MG63 (cell line): ENCODE measurements around the gene VCL. TPM values are rescaled to one million over a fixed set of nuclear protein-coding genes. Genes with fewer than 3 reads are reported as not detected.
"Not testable (repeated sequence)": the region's sequence is repeated elsewhere in the genome, so short reads cannot be mapped to it uniquely, and the experiment has no call there.

ENCODE experiments used
- DNase-seq: peaks from one replicate; pipeline ENCODE4 v3.0.0-alpha.2; 2020
- H3K27me3 ChIP-seq: fragments of 250-450 bp; sonication (Bioruptor Pico); 2 replicates; pipeline ENCODE4 v1.5.1; 2020; ENCODE audit warnings: mild to moderate bottlenecking, moderate library complexity
- H3K36me3 ChIP-seq: fragments of 250-450 bp; sonication (Bioruptor Pico); 2 replicates; pipeline ENCODE4 v1.5.1; 2020; ENCODE audit warnings: mild to moderate bottlenecking, moderate library complexity
- H3K4me3 ChIP-seq: fragments of 250-450 bp; sonication (Bioruptor Pico); 2 replicates; pipeline ENCODE4 v1.5.1; 2020; ENCODE audit warnings: mild to moderate bottlenecking, moderate library complexity
- H3K9me3 ChIP-seq: fragments of 250-450 bp; sonication (Bioruptor Pico); 2 replicates; pipeline ENCODE4 v1.5.1; 2020; ENCODE audit warnings: mild to moderate bottlenecking, moderate library complexity
- total RNA-seq: library from RNA; depleted of rRNA; stranded (reverse); fragments of >200 nt; shearing (Covaris generic); gene quantifications from 2 replicates; pipeline ENCODE4 v1.2.3, GENCODE V29; 2014; ENCODE audit warnings: low replicate concordance

Gene VCL
- total RNA-seq, 1 experiment from 2014 or later = 109 TPM

DNA sequence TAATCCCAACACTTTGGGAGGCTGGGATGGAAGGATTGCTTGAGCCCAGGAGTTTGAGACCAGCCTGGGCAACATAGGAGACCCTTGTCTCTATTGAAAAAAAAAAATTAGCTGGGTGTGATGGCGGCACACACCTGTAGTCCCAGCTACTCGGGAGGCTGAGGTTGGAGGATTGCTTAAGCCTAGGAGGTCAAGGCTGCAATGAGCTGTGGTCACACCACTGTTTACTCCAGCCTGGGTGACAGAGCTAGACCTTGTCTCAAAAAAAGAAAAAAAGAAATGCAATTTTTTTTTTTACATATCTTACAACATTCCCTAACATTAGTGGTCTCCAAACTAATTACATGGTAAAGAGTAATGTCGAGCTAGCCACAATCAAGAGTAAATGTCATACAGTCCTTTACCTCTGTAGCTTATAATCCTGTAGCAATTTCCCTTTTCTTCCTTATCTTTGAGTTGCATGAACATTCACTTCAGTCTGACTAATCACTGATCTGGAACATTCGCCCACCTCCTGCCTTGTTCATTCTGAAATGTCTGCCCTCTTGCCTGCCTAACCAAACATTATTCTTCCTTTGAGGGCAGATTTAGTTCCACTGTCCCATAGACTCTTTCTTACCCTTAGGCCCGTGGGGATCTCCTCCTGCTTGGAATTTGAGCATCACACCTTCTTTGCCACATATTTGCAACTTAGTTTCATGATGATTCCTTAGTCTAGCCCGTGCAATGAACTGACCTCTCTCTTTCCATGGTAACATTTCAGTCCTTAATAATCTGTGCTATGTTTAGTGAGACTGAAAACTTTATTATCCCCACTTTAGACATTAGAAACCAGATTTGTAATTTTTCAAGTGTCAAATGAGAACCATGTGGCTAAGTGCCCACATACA, 4.8 kb upstream of the VCL start:
- Histone ChIP-seq H3K9me3 (no peaks in the 10 kb centered on the region), H3K36me3 (no peaks in the 10 kb centered on the region), H3K4me3 (no peak overlapping the region), H3K27me3 (no peaks in the 10 kb centered on the region)
- DNase-seq = no peak

DNA sequence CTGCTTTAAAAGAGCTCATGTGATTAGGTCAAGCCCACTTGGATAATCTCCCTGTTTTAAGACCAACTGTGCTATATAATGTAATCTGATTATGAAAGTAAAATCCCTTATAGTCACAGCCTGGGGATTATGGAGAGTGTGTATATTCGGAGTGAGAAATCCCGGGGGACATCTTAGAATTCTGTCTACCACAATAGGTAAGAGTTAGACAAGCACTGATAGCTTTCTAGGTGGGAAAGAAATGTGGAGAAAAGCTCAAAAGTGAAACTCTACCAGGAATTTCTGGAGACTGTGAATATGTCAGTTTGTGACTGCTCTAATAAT, 2.9 kb upstream of the VCL start:
- no peaks in the 10 kb centered on the region for H3K27me3 ChIP-seq
- DNase-seq = no peak
- H3K4me3 ChIP-seq = no peak overlapping the region
- peaks cover 12% of the 10 kb centered on the region for H3K36me3 ChIP-seq
- no peaks in the 10 kb centered on the region for H3K9me3 ChIP-seq

DNA sequence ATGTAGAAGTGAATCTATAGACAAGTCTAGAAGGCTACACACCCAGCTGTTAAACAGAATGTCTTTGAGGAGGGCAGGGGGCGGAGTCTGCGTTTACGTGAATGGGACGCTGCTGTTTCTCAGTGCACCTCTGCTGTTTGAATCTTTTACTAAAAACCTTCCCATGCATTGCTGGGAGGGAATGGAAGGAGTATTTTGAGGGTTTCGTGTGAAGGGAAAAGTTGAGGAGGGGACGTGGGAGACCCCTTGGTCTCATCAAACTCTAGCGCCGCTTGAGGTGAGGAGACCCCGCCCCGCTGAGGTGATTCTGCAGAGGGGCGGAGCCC, 492 bp upstream of the VCL start:
- Histone ChIP-seq H3K27me3 (no peaks in the 10 kb centered on the region), H3K9me3 (no peaks in the 10 kb centered on the region), H3K4me3 (peak overlapping the region; percentile 96), H3K36me3 (peaks cover 35% of the 10 kb centered on the region)
- no peak for DNase-seq

DNA sequence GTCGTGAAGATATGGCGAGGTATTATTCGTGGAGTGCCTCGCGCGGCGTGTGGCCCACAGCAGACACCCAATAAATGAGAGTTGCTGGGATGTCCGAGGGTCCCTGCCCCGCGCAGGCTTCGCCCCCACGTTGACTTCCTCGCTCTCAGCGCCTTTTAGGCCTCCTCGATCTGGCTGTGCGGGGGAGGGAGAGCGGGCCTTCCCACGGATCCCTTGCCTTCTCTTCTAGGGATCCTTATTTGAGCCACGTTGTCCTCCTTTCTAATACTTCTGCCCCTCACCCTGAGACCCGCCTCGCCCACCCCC, 660 bp downstream of the VCL start:
- peak; percentile 43 for DNase-seq
- H3K4me3 ChIP-seq = peak overlapping the region; percentile 96
- peaks cover 43% of the 10 kb centered on the region for H3K36me3 ChIP-seq
- H3K27me3 ChIP-seq = no peaks in the 10 kb centered on the region
- H3K9me3 ChIP-seq = no peaks in the 10 kb centered on the region

DNA sequence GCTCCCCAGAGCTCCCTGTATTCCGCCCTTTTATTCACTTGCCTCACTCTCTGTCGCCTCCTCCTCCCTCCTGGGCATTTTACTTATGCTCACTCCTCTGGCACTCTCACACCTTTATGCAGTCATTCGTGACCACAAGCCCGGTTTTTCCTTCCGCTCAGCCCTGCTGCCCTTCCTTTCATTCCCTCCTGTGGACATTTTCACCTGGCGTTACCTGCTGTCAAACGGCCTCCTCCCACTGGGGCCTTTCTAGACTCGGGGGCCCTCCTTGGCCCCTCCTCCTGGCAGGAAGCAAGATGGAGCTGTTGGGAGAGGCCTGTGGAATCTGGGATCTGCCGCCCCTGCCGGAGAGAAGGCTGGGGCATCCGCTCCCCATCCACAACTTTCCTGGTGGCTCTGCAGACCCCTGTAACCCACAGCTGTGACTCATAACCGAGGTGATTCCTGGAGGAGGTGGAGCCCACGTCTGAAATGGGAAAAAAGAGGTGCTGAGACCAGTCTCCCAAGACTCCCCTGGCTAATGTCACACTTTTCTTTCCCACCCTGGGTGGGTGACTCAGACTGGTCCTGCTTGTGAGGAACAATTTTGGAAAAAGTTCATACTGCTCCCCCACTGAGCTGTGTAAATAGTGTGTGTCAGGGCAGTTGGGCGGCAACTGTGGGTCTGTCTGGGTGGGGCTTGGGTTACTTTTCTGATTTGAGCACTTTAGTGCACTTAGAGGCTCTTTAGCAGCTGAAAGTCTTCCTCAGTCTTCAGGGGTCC, 1.2 kb downstream of the VCL start:
- Histone ChIP-seq H3K36me3 (peaks cover 48% of the 10 kb centered on the region), H3K4me3 (peak overlapping the region; percentile 96), H3K27me3 (no peaks in the 10 kb centered on the region), H3K9me3 (no peaks in the 10 kb centered on the region)
- peak; percentile 81 for DNase-seq

DNA sequence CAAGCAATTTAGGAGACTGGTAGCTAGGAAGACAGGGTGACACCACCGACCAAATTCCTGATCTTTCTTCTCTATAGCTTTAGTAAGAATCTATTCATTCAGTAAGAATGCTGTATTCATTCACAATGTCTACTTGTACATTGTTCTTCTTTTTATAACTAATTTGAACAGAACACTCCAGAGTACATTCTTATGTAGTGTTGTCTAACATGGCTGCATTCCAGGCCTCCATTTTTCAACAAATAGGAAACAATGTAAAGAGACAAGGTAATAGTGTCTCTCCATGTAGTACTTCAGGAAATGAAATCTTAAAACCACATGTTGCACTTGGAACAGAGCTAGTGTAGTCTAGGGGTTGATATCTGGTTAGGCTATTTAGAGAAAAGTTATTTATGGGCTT, 1.8 kb downstream of the VCL start:
- Histone ChIP-seq H3K9me3 (no peaks in the 10 kb centered on the region), H3K36me3 (peaks cover 51% of the 10 kb centered on the region), H3K4me3 (peak overlapping the region; percentile 96), H3K27me3 (no peaks in the 10 kb centered on the region)
- no peak for DNase-seq

DNA sequence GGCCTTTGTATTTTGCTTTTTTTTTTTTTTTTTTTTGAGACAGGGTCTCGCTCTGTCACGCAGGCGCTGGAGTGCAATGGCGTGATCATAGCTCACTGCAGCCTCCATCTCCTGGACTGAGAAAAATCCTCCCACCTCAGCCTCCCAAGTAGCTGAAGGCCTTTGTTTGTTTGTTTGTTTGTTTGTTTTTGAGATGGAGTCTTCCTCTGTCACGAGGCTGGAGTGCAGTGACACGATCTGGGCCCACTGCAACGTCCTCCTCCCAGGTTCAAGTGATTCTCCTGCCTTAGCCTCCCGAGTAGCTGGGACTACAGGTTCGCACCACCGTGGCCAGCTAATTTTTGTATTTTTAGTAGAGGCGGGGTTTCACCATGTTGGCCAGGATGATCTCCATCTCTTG, 2.3 kb downstream of the VCL start:
- Histone ChIP-seq H3K4me3 (peak overlapping the region; percentile 96), H3K36me3 (peaks cover 54% of the 10 kb centered on the region)
- DNase-seq, H3K27me3 ChIP-seq, H3K9me3 ChIP-seq: not testable (repeated sequence)

DNA sequence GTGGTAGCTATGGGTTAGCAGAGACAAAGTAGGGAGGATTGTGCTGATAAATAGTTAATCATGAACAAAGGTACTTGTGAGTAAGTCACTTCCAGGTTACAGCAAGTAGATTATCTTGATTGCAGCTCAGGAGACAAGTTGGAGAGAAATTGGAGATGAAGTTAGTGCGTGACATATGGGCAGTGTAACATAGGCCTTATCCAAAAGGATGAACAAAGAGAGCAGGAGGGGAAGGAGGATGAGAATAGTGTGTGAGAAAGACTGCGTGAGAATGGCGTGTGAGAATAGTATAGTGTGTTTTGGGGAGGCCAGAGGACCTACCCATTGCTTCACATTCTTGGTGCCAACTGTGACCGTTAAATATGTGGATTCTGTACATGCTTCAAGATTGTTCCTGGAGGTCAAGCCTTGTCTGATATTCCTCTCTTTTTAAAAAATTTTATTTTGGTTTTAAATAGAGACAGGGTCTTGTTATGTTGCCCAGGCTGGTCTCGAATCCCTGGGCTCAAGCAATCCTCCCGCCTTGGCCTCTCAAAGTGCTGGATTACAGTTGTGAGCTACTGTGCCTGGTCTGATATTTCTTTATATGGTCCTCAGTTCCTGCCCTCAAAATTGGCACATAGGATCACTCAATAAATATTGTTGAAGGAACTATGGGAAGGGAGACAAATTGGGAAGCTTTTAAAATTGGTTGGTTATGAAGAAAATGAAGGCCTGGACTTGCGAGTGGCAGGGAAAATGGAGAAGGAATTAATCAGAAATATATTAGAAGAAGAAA, 3.2 kb downstream of the VCL start:
- H3K9me3 ChIP-seq = no peaks in the 10 kb centered on the region
- H3K36me3 ChIP-seq = peaks cover 63% of the 10 kb centered on the region
- DNase-seq = no peak
- H3K27me3 ChIP-seq = no peaks in the 10 kb centered on the region
- peak overlapping the region; percentile 8 for H3K4me3 ChIP-seq

DNA sequence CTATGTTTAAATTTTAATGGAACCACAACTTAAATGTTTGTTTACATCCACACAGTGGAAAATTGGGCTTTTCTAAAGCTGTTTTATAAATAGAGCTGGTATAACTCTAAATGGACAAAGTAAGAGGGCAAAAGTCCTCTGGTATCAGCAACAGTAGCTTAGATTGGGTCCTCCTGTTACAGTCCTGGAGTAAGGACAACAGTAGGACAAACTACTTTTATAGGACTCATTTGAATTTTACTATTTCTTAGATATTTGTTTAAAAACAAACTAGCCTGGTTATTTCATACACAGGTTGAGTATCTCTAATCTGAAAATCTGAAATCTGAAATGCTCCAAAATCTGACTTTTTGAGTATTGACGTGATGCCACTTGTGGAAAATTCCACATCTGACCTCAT, 8.4 kb downstream of the VCL start:
- no peak for DNase-seq
- Histone ChIP-seq H3K4me3 (no peak overlapping the region), H3K27me3 (no peaks in the 10 kb centered on the region), H3K9me3 (no peaks in the 10 kb centered on the region), H3K36me3 (peaks cover 70% of the 10 kb centered on the region)

DNA sequence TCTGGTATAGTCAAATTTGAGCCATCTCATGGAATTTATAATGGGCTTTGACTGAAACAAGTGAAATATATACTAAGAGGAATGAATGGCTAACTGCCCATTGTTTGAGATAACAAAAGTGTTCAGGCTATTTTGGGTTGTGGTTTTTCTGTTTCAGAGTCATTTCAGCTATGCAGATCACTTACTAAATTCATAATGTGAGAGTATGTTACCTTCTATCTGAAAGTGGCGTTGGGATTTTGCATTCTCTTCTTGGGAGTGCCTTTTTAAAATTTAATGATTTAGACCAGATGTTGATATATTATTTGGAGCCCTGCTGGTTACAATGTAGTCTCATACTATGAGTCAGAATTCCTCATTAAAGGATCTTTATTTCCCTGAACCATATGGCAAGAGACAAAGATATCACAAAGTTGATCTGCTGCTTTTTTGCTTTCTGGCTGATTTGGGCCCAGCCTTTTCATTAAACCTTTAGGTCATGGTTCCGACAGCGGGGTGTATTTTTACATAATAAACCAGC, 10.4 kb downstream of the VCL start:
- Histone ChIP-seq H3K36me3 (peaks cover 61% of the 10 kb centered on the region), H3K4me3 (no peak overlapping the region), H3K9me3 (no peaks in the 10 kb centered on the region), H3K27me3 (no peaks in the 10 kb centered on the region)
- DNase-seq = no peak

DNA sequence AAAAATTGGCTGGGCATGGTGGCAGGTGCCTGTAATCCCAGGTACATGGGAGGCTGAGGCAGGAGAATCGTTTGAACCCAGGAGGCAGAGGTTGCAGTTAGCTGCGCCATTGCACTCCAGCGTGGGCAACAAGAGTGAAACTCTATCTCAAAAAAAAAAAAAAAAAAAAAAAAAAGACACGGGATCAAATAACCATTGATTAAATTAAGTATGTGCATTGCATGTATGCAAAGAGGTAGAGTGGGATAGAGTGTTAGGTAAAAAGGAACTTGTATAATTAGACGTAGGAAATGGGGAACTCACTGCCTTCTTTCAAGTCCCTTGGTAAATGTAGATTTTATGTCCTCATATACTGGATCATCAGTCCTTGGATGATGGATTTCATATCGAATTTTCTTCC, 13.1 kb downstream of the VCL start:
- peaks cover 56% of the 10 kb centered on the region for H3K36me3 ChIP-seq
- no peaks in the 10 kb centered on the region for H3K27me3 ChIP-seq
- no peaks in the 10 kb centered on the region for H3K9me3 ChIP-seq
- DNase-seq = no peak
- H3K4me3 ChIP-seq = no peak overlapping the region

DNA sequence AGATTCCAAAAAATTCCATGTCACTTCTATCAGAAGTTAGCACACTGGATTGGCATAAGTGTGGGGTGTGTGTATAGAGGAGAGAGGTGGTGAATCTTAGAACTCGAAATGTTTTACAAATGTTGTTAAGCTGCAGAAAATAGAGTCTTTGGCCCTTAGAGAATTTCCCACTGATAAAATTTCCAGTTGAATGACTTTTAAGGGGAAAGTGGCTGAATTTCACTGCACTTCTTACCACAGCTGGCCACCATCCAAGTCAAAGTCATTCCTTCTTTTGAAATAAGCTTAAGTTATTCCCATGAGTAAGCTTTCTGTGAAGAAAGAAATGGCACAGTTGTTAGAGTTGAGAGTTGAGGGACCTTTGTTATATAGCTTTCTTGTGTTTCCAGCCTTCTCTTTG, 13.9 kb downstream of the VCL start:
- DNase-seq = peak; percentile 59
- Histone ChIP-seq H3K9me3 (no peaks in the 10 kb centered on the region), H3K36me3 (peaks cover 52% of the 10 kb centered on the region), H3K27me3 (no peaks in the 10 kb centered on the region), H3K4me3 (no peak overlapping the region)

DNA sequence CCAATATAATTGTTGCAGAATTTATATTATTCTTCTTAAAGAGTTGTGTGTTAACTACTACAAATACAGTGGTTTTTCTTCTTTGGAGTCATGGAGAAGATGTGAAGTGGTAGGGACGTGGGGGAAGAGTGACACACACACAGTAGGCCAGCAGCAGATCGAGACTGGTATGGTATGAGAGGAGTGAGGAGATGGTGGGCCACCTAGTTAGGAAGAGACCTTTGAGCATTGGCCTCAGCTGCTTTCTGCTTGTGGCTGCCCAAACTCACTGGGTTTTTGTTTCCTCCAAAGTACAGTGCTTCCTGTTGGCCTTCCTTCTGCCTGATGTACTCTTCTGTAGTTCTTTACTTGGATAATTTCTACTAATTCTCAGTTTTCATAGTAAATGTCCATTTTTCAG, 14.6 kb downstream of the VCL start:
- H3K4me3 ChIP-seq = no peak overlapping the region
- no peaks in the 10 kb centered on the region for H3K9me3 ChIP-seq
- H3K27me3 ChIP-seq = no peaks in the 10 kb centered on the region
- DNase-seq = no peak
- H3K36me3 ChIP-seq = peaks cover 47% of the 10 kb centered on the region

DNA sequence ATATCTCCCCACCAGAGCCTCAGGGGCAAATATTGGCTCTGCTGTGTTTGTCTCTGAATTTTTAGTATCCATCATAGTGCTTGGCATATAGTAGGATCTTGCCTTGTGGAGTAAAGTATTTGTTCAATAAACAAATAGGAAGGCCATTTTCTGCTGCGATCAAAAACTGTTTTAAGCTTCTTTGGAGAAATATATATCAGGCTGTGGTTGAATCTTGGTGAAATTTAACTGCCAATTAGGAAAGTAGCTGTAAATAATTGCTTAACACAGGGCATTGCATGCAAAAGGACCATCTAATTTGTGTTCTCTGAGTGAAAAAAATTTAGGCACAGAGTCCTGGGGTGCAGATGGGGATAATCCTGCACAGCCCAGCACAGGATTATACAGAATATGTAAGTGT, 15.1 kb downstream of the VCL start:
- H3K27me3 ChIP-seq = no peaks in the 10 kb centered on the region
- H3K36me3 ChIP-seq = peaks cover 44% of the 10 kb centered on the region
- no peak overlapping the region for H3K4me3 ChIP-seq
- no peak for DNase-seq
- H3K9me3 ChIP-seq = no peaks in the 10 kb centered on the region

DNA sequence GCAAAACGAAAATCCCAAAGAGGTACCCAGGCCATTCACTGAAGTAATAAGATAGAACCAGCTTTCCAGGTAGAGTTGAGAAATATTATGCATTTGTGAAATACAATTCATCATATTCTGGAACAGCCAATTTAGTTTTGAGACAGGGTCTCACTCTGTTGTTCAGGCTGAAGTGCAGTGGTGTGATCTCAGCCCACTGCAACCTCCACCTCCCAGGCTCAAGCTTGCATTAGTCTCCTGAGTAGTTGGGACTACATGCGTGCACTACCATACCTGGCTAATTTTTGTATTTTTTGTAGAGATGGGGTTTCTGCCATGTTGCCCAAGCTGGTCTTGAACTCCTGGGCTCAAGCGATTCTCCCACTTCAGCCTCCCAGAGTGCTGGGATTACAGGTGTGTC, 16.7 kb downstream of the VCL start:
- not testable (repeated sequence) for H3K27me3 ChIP-seq, H3K4me3 ChIP-seq, DNase-seq, H3K9me3 ChIP-seq
- H3K36me3 ChIP-seq = peaks cover 46% of the 10 kb centered on the region

DNA sequence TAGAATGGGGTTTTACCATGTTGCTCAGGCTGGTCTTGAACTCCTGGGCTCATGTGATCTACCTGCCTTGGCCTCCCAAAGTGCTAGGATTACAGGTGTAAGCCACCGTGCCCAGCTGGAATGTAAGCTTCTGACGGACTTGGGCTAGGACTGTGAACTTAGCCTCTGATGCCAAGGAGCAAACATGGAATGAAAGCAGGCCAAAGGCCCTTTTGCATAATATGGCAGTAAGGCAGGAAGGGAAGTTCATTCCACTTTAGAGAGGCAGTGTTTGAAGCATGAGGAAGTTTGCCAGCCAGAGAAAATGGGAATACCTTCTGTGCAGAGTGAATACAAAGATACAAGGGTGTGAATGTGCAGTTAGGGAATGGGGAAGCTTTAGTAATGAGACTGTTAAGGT, 20.3 kb downstream of the VCL start:
- Histone ChIP-seq H3K4me3 (no peak overlapping the region), H3K9me3 (no peaks in the 10 kb centered on the region), H3K36me3 (peaks cover 53% of the 10 kb centered on the region), H3K27me3 (no peaks in the 10 kb centered on the region)
- no peak for DNase-seq

DNA sequence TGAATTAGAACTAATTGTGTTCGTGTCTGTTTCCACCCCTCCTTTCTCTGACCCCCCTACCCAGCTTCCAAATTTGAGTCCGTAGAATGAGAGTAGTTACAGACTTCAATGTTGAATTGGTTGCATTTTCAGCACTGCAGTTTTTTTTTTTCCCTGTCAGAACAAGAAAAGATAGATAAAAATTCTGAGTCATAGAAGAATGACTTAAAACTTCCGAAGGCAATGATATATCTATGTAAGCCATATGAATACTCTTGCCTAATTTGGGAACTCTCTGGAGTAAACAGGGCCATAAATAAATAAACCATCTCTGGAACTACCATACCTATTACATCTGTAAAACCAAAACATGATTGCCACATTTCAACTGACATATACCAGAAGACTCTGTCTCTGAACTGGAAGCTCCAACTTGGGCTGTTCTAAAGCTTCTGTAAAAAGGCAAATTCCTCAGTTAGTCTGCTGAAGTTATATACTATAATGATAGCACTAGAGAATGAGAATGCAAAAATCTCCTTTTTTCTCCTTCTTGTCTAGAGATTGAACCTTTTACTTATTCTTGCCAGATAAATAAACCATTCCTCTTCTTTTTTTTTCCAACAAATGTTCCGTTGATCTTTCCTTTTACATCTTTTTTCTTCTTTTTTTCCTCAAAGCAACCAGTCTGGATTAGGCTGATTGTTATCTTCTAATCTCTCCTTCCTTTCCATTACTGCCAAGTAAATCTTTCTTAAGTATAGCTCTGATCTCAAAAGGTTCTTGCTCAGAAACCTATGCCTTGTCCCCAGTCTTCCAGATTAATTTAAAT, 23.5 kb downstream of the VCL start:
- H3K4me3 ChIP-seq = no peak overlapping the region
- H3K36me3 ChIP-seq = peaks cover 56% of the 10 kb centered on the region
- H3K27me3 ChIP-seq = no peaks in the 10 kb centered on the region
- no peak for DNase-seq
- H3K9me3 ChIP-seq = no peaks in the 10 kb centered on the region
